Measurements from ENCODE around the gene CBARP. TPM values are rescaled to one million over a fixed set of nuclear protein-coding genes. Genes with fewer than 3 reads are reported as not detected.

Gene CBARP
- total RNA-seq, 6 donors from 2014 or later = 0.30 to 1.8 (median 1.0) TPM; not detected in 2

- Histone ChIP-seq H3K27me3 (no peaks in the 10 kb centered on the region), H3K36me3 (peaks cover 22 to 56% (median 50%) of the 10 kb centered on the region in 4 donors), H3K9me3 (no peaks in the 10 kb centered on the region), H3K27ac (peak overlapping the region; percentile 91 to 100 (median 98)), H3K4me1 (peaks cover 91 to 98% (median 94%) of the 10 kb centered on the region in 4 donors), H3K4me3 (peak overlapping the region in 1 of 4 donors; percentile 62)
- TF ChIP-seq POLR2AphosphoS5 (IDR thresholded peaks at IDR 0.05) (no peak), POLR2A (IDR thresholded peaks at IDR 0.05) (no peak), CTCF (IDR thresholded peaks at IDR 0.05) (no peak), EP300 (IDR thresholded peaks at IDR 0.05) (no peak)
- ATAC-seq (ENCODE audit: low FRiP score in 2 of 2) = no peak
- DNase-seq = no peak
- WGBS, 2 donors = 64% methylated on average over 8 of the region's 8 CpGs; no CpG with 5 or more reads in 1 of the 2 donors
Observed at GRCh38 chr19:1258163-1258492, 20.3 kb upstream of the CBARP start.

DNA sequence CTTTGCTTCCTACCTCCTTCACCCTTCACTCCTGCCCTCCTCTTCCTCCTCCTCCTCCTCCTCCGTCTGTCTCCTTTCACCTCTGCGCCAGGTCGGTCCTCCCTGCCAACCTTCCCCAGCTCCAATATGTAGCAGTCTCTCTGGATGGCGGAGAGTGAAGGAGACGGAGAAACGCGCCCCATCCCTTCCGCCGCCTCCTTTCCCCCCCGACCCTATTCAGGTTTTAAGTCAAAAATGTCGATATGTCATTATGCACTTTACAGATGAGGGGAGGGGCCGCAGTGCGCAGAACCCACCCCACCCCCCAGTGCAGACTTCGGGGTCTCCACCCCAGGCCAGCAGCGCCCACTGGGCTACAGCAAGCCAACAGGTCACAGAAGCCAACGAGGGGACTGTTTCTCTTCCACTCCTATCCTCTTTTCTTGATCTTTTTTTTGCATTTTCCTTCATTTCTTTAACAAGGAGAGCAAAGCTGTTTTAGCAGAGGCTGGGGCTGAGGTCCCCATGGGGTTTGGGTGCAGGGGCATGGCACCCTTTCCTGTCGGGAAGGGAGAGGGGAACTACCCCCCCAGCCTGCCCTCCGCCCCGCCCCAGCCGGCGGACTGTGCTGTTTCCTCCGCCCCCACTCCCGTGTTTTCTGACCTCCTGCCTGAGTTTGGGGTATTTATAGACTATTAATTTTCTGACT is 19.8 kb upstream of the CBARP start:
- DNase-seq = peak in 1 of 2 donors; percentile 81

GRCh38 chr19:1256646-1257474 is 19.1 kb upstream of the CBARP start:
- peaks cover 22 to 58% (median 52%) of the 10 kb centered on the region in 4 donors for H3K36me3 ChIP-seq
- ATAC-seq (ENCODE audit: low FRiP score in 2 of 2) = no peak
- H3K27me3 ChIP-seq = no peaks in the 10 kb centered on the region
- H3K4me3 ChIP-seq = no peak overlapping the region
- H3K4me1 ChIP-seq = peaks cover 81 to 98% (median 90%) of the 10 kb centered on the region in 4 donors
- 88 to 93% methylated on average over 32 to 46 of the region's 46 CpGs for WGBS, 2 donors
- peaks cover 0 to 4% (median 0%) of the 10 kb centered on the region in 4 donors for H3K9me3 ChIP-seq
- TF ChIP-seq POLR2A (IDR thresholded peaks at IDR 0.05) = no peak
- TF ChIP-seq CTCF (IDR thresholded peaks at IDR 0.05) = no peak
- TF ChIP-seq EP300 (IDR thresholded peaks at IDR 0.05) = no peak
- peak; percentile 5 to 37 for TF ChIP-seq POLR2AphosphoS5 (IDR thresholded peaks at IDR 0.05)
- peak overlapping the region; percentile 91 to 100 (median 98) for H3K27ac ChIP-seq
- peak in 1 of 2 donors; percentile 88 for DNase-seq

More for the DNA sequence above, 19.8 kb upstream of the CBARP start:
- Histone ChIP-seq H3K27ac (peak overlapping the region; percentile 91 to 100 (median 98)), H3K4me3 (peak overlapping the region in 1 of 4 donors; percentile 62), H3K9me3 (no peaks in the 10 kb centered on the region), H3K4me1 (peaks cover 87 to 98% (median 92%) of the 10 kb centered on the region in 4 donors), H3K27me3 (no peaks in the 10 kb centered on the region), H3K36me3 (peaks cover 22 to 56% (median 50%) of the 10 kb centered on the region in 4 donors)
- TF ChIP-seq POLR2AphosphoS5 (IDR thresholded peaks at IDR 0.05) = no peak
- no peak for TF ChIP-seq EP300 (IDR thresholded peaks at IDR 0.05)
- no peak for TF ChIP-seq CTCF (IDR thresholded peaks at IDR 0.05)
- TF ChIP-seq POLR2A (IDR thresholded peaks at IDR 0.05) = no peak
- 70 to 71% methylated on average over 18 to 23 of the region's 23 CpGs for WGBS, 2 donors
- ATAC-seq (ENCODE audit: low FRiP score in 2 of 2) = no peak

DNA sequence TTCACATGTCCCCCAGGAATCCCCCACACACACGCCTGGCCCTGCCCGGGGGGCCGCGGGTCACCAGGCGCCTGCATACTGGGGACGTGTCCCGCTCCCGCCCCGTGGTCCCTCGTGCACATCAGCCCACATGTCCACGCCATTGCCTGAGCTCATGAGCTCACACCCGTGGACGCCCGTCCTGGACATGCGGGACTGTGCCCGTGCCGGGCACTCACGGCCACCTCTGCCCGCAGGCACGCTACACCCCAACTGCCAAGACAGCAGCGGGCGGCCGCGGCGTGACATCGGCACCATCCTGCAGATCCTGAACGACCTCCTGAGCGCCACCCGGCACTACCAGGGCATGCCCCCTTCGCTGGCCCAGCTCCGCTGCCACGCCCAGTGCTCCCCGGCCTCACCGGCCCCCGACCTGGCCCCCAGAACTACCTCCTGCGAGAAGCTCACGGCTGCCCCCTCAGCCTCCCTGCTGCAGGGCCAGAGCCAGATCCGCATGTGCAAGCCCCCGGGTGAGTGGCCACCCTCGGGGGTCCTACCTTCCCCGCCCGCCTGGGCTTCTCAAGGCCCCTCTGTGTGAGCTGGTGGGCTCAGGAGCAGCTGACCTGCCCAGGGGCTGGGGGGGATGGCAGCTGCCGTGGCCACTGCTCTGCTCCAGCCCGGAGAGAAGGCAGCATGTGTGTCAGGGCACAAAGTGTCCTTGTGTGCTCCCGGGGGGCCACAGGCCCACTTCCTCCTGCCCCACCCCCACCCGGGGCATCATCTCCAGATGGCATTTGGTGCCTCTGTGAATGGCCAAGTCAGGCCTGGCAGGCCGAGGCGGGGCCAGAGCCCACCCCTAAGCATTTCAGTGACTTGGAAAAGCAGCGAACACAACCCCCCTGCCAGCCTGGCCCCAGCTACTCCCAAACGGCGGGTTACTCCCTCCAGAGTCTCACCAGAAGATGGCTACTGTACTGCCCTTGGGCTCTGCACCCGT is 17.7 kb upstream of the CBARP start:
- peak overlapping the region in 1 of 4 donors; percentile 97 for H3K4me3 ChIP-seq

More for the DNA sequence above, 17.7 kb upstream of the CBARP start:
- ATAC-seq (ENCODE audit: low FRiP score in 2 of 2) = no peak
- H3K9me3 ChIP-seq = peaks cover 0 to 4% (median 0%) of the 10 kb centered on the region in 4 donors
- peaks cover 22 to 72% (median 61%) of the 10 kb centered on the region in 4 donors for H3K36me3 ChIP-seq
- peak in 1 of 2 donors; percentile 87 for DNase-seq
- H3K27ac ChIP-seq = peak overlapping the region; percentile 97 to 100 (median 100)
- H3K4me1 ChIP-seq = peaks cover 70 to 91% (median 83%) of the 10 kb centered on the region in 4 donors
- H3K27me3 ChIP-seq = no peaks in the 10 kb centered on the region
- TF ChIP-seq EP300 (IDR thresholded peaks at IDR 0.05) (no peak), CTCF (IDR thresholded peaks at IDR 0.05) (no peak), POLR2AphosphoS5 (IDR thresholded peaks at IDR 0.05) (peak in 1 of 2 donors; percentile 3), POLR2A (IDR thresholded peaks at IDR 0.05) (no peak)
- WGBS, 2 donors = 80 to 86% methylated on average over 2 to 52 of the region's 52 CpGs

Data from upper lobe of left lung (tissue), 6 donors.